ENCODE results near the gene UFD1. TPM values are rescaled to one million over a fixed set of nuclear protein-coding genes. Genes with fewer than 3 reads are reported as not detected.

Gene UFD1
- total RNA-seq, 1 donor from 2014 or later: 48.0 TPM

- Mint-ChIP-seq H3K9me3 (ENCODE audit: unreplicated experiment) (peaks cover 3% of the 10 kb centered on the region), H3K4me1 (ENCODE audit: low read depth, unreplicated experiment) (peaks cover 7% of the 10 kb centered on the region), H3K27me3 (ENCODE audit: unreplicated experiment) (peaks cover 16% of the 10 kb centered on the region), H3K27ac (ENCODE audit: unreplicated experiment) (no peak overlapping the region), H3K4me3 (ENCODE audit: unreplicated experiment) (no peak overlapping the region), H3K36me3 (ENCODE audit: unreplicated experiment) (no peaks in the 10 kb centered on the region)
- DNase-seq: no peak
- TF ChIP-seq CTCF (IDR thresholded peaks at IDR 0.05; ENCODE audit: partially characterized antibody, unreplicated experiment): no peak
These were observed 47.2 kb upstream of the UFD1 start for GRCh38 chr22:19526076-19526701.

GRCh38 chr22:19525666-19526065 is 46.7 kb upstream of the UFD1 start:
- H3K36me3 Mint-ChIP-seq (ENCODE audit: unreplicated experiment): no peaks in the 10 kb centered on the region
- peaks cover 3% of the 10 kb centered on the region for H3K9me3 Mint-ChIP-seq (ENCODE audit: unreplicated experiment)
- H3K4me3 Mint-ChIP-seq (ENCODE audit: unreplicated experiment): no peak overlapping the region
- DNase-seq: no peak
- peaks cover 16% of the 10 kb centered on the region for H3K27me3 Mint-ChIP-seq (ENCODE audit: unreplicated experiment)
- H3K4me1 Mint-ChIP-seq (ENCODE audit: low read depth, unreplicated experiment): peaks cover 7% of the 10 kb centered on the region
- TF ChIP-seq CTCF (IDR thresholded peaks at IDR 0.05; ENCODE audit: partially characterized antibody, unreplicated experiment): no peak
- H3K27ac Mint-ChIP-seq (ENCODE audit: unreplicated experiment): no peak overlapping the region

GRCh38 chr22:19525116-19525660 is 46.2 kb upstream of the UFD1 start:
- TF ChIP-seq CTCF (IDR thresholded peaks at IDR 0.05; ENCODE audit: partially characterized antibody, unreplicated experiment): no peak
- Mint-ChIP-seq H3K27ac (ENCODE audit: unreplicated experiment) (no peak overlapping the region), H3K9me3 (ENCODE audit: unreplicated experiment) (peaks cover 3% of the 10 kb centered on the region), H3K4me3 (ENCODE audit: unreplicated experiment) (peak overlapping the region; percentile 83), H3K4me1 (ENCODE audit: low read depth, unreplicated experiment) (peaks cover 7% of the 10 kb centered on the region), H3K36me3 (ENCODE audit: unreplicated experiment) (no peaks in the 10 kb centered on the region), H3K27me3 (ENCODE audit: unreplicated experiment) (peaks cover 16% of the 10 kb centered on the region)
- DNase-seq: no peak

- DNase-seq: peak; percentile 51
- H3K27ac Mint-ChIP-seq (ENCODE audit: unreplicated experiment): no peak within 1 kb of the TSS
- peaks cover 9% of the 10 kb centered on the region for H3K4me1 Mint-ChIP-seq (ENCODE audit: low read depth, unreplicated experiment)
- H3K36me3 Mint-ChIP-seq (ENCODE audit: unreplicated experiment): no peaks in the 10 kb centered on the region
- peak within 1 kb of the TSS; percentile 83 for H3K4me3 Mint-ChIP-seq (ENCODE audit: unreplicated experiment)
- TF ChIP-seq CTCF (IDR thresholded peaks at IDR 0.05; ENCODE audit: partially characterized antibody, unreplicated experiment): no peak
- H3K27me3 Mint-ChIP-seq (ENCODE audit: unreplicated experiment): peaks cover 16% of the 10 kb centered on the region
- peaks cover 3% of the 10 kb centered on the region for H3K9me3 Mint-ChIP-seq (ENCODE audit: unreplicated experiment)
These were observed 45.5 kb upstream of the UFD1 start, which contains the start of gene CLDN5 for GRCh38 chr22:19524170-19525115. Gene CLDN5, minus strand, starts transcription at chr22:19524410. Its CDS starts 155 bp downstream, at chr22:19524255.

Data from glutamatergic neuron (in vitro differentiated cells).